Activated CD4-positive, alpha-beta T cell treated with anti-CD3 and anti-CD28 coated beads, Interleukin-2, amount 50 U/mL, for 48 hours (primary cell): Measurements from ENCODE around the gene ZBTB9.

Experiments
- DNase-seq, 2 experiments: peaks; one replicate each; pipeline ENCODE4 v3.0.0-alpha.2; 2020

ZBTB9 gene

GRCh38 chr6:33433544-33434191 lies 20.7 kb upstream of the ZBTB9 start:
- no peak for DNase-seq

- DNase-seq, result no peak
Observed at GRCh38 chr6:33434961-33435360, 19.4 kb upstream of the ZBTB9 start.

GRCh38 chr6:33437666-33438065 lies 16.7 kb upstream of the ZBTB9 start:
- DNase-seq, result no peak

DNA sequence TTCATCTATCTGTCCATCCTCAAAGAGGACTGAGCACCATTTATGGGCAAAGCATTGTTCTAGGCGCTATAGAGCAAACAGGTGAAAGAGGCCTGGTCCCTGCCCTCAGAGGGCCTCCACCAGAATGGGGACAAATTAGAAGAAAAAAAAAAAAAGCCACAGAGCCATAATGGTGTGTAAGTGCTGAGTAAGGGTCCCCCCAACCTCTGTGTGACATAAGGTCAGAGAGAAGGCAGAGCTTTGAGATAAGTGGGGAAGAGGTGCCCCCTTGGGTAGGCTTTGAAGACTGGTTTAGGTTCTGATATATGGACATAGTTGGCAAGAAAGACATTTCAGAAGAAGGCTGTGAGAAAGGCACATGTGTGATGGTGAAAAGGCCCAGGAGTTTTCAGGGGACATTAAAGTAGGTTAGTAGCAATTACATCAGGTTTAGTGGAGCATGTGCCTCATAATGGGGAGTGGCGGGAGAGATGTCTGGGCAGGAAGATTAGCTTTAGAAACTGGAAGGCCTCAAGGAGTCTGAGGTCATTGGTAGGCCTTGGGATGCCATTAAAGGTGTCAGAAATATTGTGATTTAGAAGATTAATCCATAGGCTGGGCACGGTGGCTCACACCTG lies 15.3 kb upstream of the ZBTB9 start:
- no peak for DNase-seq

- no peak for DNase-seq
Observed at GRCh38 chr6:33439956-33440648, 14.3 kb upstream of the ZBTB9 start.

DNA sequence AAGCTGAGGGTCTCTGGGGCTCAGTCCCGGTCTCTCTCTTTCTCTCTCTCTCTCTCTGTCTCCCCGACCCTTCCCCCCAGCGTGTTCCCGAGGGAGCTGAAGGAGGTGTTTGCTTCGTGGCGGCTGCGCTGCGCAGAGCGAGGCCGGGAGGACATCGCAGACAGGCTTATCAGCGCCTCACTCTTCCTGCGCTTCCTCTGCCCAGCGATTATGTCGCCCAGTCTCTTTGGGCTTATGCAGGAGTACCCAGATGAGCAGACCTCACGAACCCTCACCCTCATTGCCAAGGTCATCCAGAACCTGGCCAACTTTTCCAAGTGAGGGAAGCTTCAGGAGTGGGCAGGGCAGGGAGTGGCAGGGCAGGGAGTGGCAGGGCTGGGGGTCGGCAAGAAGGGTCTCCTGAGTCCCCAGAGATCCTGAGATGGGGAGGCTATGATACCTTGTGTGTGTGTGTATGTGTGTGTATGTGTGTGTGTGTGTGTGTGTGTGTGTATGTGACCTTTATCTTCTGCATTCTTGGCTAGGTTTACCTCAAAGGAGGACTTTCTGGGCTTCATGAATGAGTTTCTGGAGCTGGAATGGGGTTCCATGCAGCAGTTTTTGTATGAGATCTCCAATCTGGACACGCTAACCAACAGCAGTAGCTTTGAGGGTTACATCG lies 13.6 kb upstream of the ZBTB9 start:
- no peak for DNase-seq

- no peak for DNase-seq
Observed at GRCh38 chr6:33441457-33441856, 12.9 kb upstream of the ZBTB9 start.

DNA sequence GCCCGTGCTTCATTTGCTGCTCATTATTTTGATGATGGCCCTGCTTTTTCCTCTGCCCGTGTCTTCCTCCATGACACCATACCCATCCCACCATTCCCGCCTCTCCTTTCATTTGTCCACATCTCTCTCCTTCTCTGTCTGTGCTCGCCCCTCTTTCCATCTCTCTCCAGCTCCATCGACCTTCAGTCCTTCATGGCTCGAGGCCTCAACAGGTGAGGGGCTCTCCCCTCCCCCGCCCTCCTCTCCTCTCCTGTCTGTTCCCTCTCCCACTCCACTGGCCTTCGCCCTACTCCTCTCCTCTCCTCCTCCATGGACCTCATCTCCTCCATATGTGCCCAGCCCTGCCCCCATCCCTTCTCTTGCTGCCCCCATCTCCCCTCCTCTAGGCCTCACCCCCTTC lies 12.1 kb upstream of the ZBTB9 start:
- no peak for DNase-seq

GRCh38 chr6:33443025-33443424 lies 11.4 kb upstream of the ZBTB9 start:
- no peak for DNase-seq

DNA sequence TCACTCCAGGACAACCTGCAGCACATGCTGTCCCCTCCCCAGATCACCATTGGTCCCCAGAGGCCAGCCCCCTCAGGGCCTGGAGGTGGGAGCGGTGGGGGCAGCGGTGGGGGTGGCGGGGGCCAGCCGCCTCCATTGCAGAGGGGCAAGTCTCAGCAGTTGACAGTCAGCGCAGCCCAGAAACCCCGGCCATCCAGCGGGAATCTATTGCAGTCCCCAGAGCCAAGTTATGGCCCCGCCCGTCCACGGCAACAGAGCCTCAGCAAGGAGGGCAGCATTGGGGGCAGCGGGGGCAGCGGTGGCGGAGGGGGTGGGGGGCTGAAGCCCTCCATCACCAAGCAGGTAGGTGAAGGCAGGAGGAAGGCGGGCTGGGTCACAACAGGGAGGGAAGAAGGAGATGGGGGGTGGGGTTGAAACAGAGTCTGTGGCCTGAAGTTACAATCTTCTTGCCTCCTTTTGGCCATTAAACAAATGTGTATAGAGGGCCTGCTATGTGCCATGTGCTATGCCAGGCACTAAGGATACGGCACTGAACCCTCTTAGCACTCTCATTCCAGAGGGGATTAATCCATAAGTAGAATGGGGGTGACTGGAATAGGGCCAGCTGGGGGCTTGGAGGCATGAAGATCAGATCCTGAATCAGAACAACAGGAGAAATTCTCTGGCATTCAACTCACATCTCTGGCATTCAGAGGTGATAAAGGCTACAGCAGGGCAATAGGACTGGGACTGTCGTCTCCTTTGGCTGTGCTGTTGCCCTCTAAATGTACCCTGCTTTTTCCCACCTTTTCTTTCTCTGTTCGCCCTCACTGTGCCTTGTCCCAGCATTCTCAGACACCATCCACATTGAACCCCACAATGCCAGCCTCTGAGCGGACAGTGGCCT lies 10.5 kb upstream of the ZBTB9 start:
- DNase-seq, result no peak

DNA sequence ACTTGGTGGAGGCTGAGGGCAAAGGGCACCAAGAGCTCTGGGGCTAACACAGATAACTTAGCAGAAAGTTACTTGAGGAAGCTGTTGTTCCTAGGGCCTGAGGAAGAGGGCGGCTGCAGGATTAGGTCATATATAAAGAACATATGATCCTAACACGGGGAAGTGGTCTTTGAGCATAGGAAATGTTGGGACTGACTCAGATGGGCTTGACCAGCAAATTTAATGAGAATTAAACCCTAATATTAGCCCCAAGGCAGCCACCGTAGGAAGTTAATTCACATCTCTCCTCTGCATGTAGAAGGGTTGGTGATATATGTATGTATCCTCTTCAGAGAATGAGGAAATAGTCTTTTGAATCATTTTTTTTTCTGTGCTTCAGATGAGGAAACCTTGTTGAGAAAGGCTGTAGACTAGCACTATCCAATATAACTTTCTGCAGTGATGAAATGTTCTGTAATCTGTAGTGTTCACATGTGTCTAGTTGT lies 9.2 kb upstream of the ZBTB9 start:
- no peak for DNase-seq

DNA sequence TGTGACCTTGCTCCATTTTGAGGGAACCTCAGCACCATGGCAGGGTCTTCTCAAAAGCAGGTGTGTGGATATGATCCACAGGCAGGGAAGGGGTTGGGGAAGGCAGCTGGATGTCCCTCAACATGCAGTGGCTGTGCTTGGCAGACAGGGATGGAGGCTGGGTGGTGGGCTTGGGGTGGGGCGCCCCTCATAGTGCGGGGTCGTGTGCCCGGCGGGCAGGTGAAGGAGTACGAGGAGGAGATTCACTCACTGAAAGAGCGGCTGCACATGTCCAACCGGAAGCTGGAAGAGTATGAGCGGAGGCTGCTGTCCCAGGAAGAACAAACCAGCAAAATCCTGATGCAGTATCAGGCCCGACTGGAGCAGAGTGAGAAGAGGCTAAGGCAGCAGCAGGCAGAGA lies 8.0 kb upstream of the ZBTB9 start:
- DNase-seq, result no peak

DNA sequence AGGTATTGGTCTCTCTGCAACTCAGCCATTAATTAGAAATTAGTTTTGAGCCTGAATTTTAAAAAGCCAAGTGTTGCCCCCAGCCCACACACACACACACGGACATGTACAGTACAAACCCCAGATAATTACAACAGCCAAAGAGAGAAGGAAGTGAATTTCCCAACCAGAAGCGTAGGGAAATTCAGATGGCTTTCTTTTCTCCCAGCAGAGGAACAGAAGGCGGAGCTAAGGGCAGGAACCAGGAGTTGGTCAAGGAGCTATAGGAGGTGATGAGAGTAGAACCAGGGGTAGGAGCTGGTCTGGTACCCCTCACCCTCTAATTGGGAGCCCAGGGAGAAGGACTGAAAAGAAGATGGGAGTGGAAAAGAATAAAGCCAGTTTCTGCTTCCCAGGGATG lies 3.9 kb upstream of the ZBTB9 start:
- DNase-seq, result no peak

GRCh38 chr6:33451606-33452005 lies 2.8 kb upstream of the ZBTB9 start:
- no peak for DNase-seq

- no peak for DNase-seq
Observed at GRCh38 chr6:33452496-33452895, 1.9 kb upstream of the ZBTB9 start.

GRCh38 chr6:33453393-33454008 lies 875 bp upstream of the ZBTB9 start:
- no peak for DNase-seq

DNA sequence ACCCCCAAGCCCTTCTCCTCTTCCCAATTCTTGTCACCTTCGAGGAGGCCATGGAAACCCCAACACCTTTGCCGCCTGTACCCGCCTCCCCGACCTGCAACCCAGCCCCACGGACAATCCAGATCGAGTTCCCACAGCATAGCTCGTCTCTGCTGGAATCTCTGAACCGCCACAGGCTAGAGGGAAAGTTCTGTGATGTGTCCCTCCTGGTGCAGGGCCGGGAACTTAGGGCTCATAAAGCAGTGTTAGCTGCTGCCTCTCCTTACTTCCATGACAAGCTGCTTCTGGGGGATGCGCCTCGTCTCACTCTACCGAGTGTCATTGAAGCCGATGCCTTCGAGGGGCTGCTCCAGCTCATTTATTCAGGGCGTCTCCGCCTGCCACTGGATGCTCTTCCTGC lies 675 bp downstream of the ZBTB9 start:
- no peak for DNase-seq

- no peak for DNase-seq
Observed at GRCh38 chr6:33456156-33456555, 1.8 kb downstream of the ZBTB9 start.

GRCh38 chr6:33458676-33459075 lies 4.3 kb downstream of the ZBTB9 start:
- no peak for DNase-seq

GRCh38 chr6:33459226-33459625 lies 4.8 kb downstream of the ZBTB9 start:
- DNase-seq, result no peak

- no peak for DNase-seq
Observed at GRCh38 chr6:33466075-33466735, 11.8 kb downstream of the ZBTB9 start.

GRCh38 chr6:33467091-33467490 lies 12.7 kb downstream of the ZBTB9 start:
- DNase-seq, result no peak
